GM18870 (cell line): ENCODE measurements around the gene PON3.

Source experiments
- ATAC-seq: cut with Tn5 transposase; IDR thresholded peaks from one replicate; pipeline ENCODE4 v1.9.1; 2021; ENCODE audit warnings: moderate library complexity; ENCODE audit not compliant: unreplicated experiment

Gene PON3

GRCh38 chr7:95342642-95343307 is 53.4 kb downstream of the PON3 start:
- ATAC-seq = no peak

GRCh38 chr7:95342029-95342428 is 54.1 kb downstream of the PON3 start:
- no peak for ATAC-seq

GRCh38 chr7:95340491-95340890 is 55.7 kb downstream of the PON3 start:
- ATAC-seq = no peak

GRCh38 chr7:95338832-95339231 is 57.3 kb downstream of the PON3 start:
- no peak for ATAC-seq

GRCh38 chr7:95335093-95335492 is 61.1 kb downstream of the PON3 start:
- no peak for ATAC-seq

- ATAC-seq = no peak
These were observed 61.7 kb downstream of the PON3 start for GRCh38 chr7:95334447-95334846.

- ATAC-seq = peak; percentile 31
These were observed 65.2 kb downstream of the PON3 start for GRCh38 chr7:95330961-95331337.

- ATAC-seq = peak; percentile 98
These were observed 65.8 kb downstream of the PON3 start for GRCh38 chr7:95330204-95330960.

- ATAC-seq = no peak
These were observed 68.8 kb downstream of the PON3 start for GRCh38 chr7:95327356-95327755.

GRCh38 chr7:95324431-95324830 is 71.7 kb downstream of the PON3 start, which contains the start of gene PON1:
Gene PON1, minus strand, starts transcription at chr7:95324532. Its CDS starts 57 bp downstream, at chr7:95324475.
- ATAC-seq = no peak

- ATAC-seq = no peak
These were observed 72.6 kb downstream of the PON3 start for GRCh38 chr7:95323410-95324129.

GRCh38 chr7:95322854-95323253 is 73.3 kb downstream of the PON3 start:
- ATAC-seq = no peak

GRCh38 chr7:95322396-95322795 is 73.8 kb downstream of the PON3 start:
- no peak for ATAC-seq

- ATAC-seq = no peak
These were observed 74.5 kb downstream of the PON3 start for GRCh38 chr7:95321720-95322119.

- ATAC-seq = no peak
These were observed 75.5 kb downstream of the PON3 start for GRCh38 chr7:95320651-95321050.

- no peak for ATAC-seq
These were observed 76.6 kb downstream of the PON3 start for GRCh38 chr7:95319570-95319969.

GRCh38 chr7:95318501-95319100 is 77.6 kb downstream of the PON3 start:
- no peak for ATAC-seq

GRCh38 chr7:95317966-95318365 is 78.2 kb downstream of the PON3 start:
- no peak for ATAC-seq

- ATAC-seq = no peak
These were observed 78.6 kb downstream of the PON3 start for GRCh38 chr7:95317546-95317945.

- peak; percentile 93 for ATAC-seq
These were observed 79.6 kb downstream of the PON3 start for GRCh38 chr7:95316588-95316987.

GRCh38 chr7:95312561-95312960 is 83.6 kb downstream of the PON3 start:
- no peak for ATAC-seq
